Liver (tissue), 9 donors: ENCODE data around the gene BMAL2. TPM values are rescaled to one million over a fixed set of nuclear protein-coding genes. Genes with fewer than 3 reads are reported as not detected.

Source experiments
- DNase-seq: peaks from one replicate; pipeline ENCODE4 v3.0.0-alpha.2; 2017; ENCODE audit warnings: low spot score
- H3K27ac ChIP-seq, 2 donors: one replicate each; pipeline ENCODE4 v1.7.0; 2013; ENCODE audit warnings: inconsistent platforms in 2 of 2, low read length in 2 of 2, control low read depth in 1 of 2, low read depth in 1 of 2, mild to moderate bottlenecking in 1 of 2
- H3K27me3 ChIP-seq, 4 donors: one replicate each; pipeline versions ENCODE4 v1.6.1 to v1.7.0; 2013; ENCODE audit warnings: low read length in 3 of 4, inconsistent platforms in 1 of 4, mild to moderate bottlenecking in 1 of 4, moderate library complexity in 1 of 4; ENCODE audit not compliant: control insufficient read depth in 4 of 4, insufficient read depth in 4 of 4
- H3K36me3 ChIP-seq, 4 donors: one replicate each; pipeline versions ENCODE4 v1.6.1 to v1.7.0; 2013; ENCODE audit warnings: low read length in 3 of 4, mild to moderate bottlenecking in 3 of 4, low read depth in 1 of 4, moderate library complexity in 1 of 4; ENCODE audit not compliant: control insufficient read depth in 4 of 4, insufficient read depth in 3 of 4
- H3K4me1 ChIP-seq, 4 donors: one replicate each; pipeline versions ENCODE4 v1.6.1 to v1.7.0; 2013; ENCODE audit warnings: low read length in 3 of 4, mild to moderate bottlenecking in 3 of 4, moderate library complexity in 1 of 4; ENCODE audit not compliant: control insufficient read depth in 4 of 4, insufficient read depth in 4 of 4
- H3K4me3 ChIP-seq, 3 donors: one replicate each; pipeline versions ENCODE4 v1.6.1 to v1.7.0; 2013; ENCODE audit warnings: low read length in 3 of 3, control low read depth in 1 of 3, low read depth in 1 of 3, mild to moderate bottlenecking in 1 of 3
- H3K9ac ChIP-seq, 2 donors: one replicate each; pipeline ENCODE4 v1.7.0; 2013; ENCODE audit warnings: low read length in 2 of 2, mild to moderate bottlenecking in 2 of 2, moderate library complexity in 2 of 2, control low read depth in 1 of 2, low read depth in 1 of 2
- H3K9me3 ChIP-seq, 4 donors: one replicate each; pipeline versions ENCODE4 v1.6.1 to v1.7.0; 2013; ENCODE audit warnings: low read length in 3 of 4; ENCODE audit not compliant: control insufficient read depth in 4 of 4
- EGR1 ChIP-seq, 2 donors: IDR thresholded peaks; 2 replicates each; pipeline ENCODE4 v1.6.1; 2016 to 2018; ENCODE audit warnings: antibody characterized with exemption in 2 of 2, low read depth in 2 of 2
- FOXA1 ChIP-seq: IDR thresholded peaks from 2 replicates; pipeline ENCODE4 v1.6.1; 2016; ENCODE audit warnings: antibody characterized with exemption
- FOXA2 ChIP-seq: IDR thresholded peaks from 2 replicates; pipeline ENCODE4 v1.6.1; 2016; ENCODE audit warnings: antibody characterized with exemption
- HNF4G ChIP-seq: IDR thresholded peaks from 2 replicates; pipeline ENCODE4 v1.6.1; 2016; ENCODE audit warnings: antibody characterized with exemption
- JUND ChIP-seq, 2 donors: IDR thresholded peaks; 2 replicates each; pipeline ENCODE4 v1.6.1; 2016; ENCODE audit warnings: antibody characterized with exemption in 2 of 2
- NR2F2 ChIP-seq: IDR thresholded peaks from 2 replicates; pipeline ENCODE4 v1.6.1; 2016; ENCODE audit warnings: antibody characterized with exemption
- RAD21 ChIP-seq, 2 donors: IDR thresholded peaks; 2 replicates each; pipeline ENCODE4 v1.6.1; 2016; ENCODE audit warnings: antibody characterized with exemption in 2 of 2, mild to moderate bottlenecking in 2 of 2
- TAF1 ChIP-seq: conservative IDR thresholded peaks from 2 replicates; pipeline ENCODE4 v1.6.1; 2016; ENCODE audit warnings: antibody characterized with exemption, mild to moderate bottlenecking
- WGBS: extraction: QIAGEN DNeasy Blood & Tissue Kit; methylation state at CpG from one replicate; pipeline ENCODE4 v1.1.7; 2013; 5-methylcytosine and 5-hydroxymethylcytosine counted together
- polyA plus RNA-seq, 2 donors: library from polyadenylated mRNA; stranded (reverse) in 1 of 2; unstranded in 1 of 2; fragments of 200-250 nt in 1 of 2; fragments of >200 nt in 1 of 2; fragmentation: Nextera tagmentation in 1 of 2; extraction: Ambion mirVana in 1 of 2; gene quantifications; one replicate each; pipeline versions ENCODE4 v1.2.1 to v1.2.3, GENCODE V29; 2013 to 2015
- total RNA-seq, 2 donors: library from RNA; depleted of rRNA; stranded (reverse); fragments of >200 nt; gene quantifications; one replicate each; pipeline ENCODE4 v1.2.3, GENCODE V29; 2014
- TF ChIP-seq, protein P1 (sequence below): IDR thresholded peaks from 2 replicates; pipeline ENCODE4 v1.6.1; 2016; ENCODE audit warnings: antibody characterized with exemption
- donor health status: healthy.
- donor health status: healthy.
- donor health status: healthy.
- donor health status: healthy.
- donor health status: healthy.

Gene BMAL2
- total and polyA plus RNA-seq, 4 donors = 1.4 to 4.4 (median 1.7) TPM

GRCh38 chr12:27324530-27324929 is 8.1 kb upstream of the BMAL2 start (continued):
- TF ChIP-seq RAD21 (IDR thresholded peaks at IDR 0.05) (no peak), JUND (IDR thresholded peaks at IDR 0.05) (no peak)
- TF ChIP-seq, protein P1, sequence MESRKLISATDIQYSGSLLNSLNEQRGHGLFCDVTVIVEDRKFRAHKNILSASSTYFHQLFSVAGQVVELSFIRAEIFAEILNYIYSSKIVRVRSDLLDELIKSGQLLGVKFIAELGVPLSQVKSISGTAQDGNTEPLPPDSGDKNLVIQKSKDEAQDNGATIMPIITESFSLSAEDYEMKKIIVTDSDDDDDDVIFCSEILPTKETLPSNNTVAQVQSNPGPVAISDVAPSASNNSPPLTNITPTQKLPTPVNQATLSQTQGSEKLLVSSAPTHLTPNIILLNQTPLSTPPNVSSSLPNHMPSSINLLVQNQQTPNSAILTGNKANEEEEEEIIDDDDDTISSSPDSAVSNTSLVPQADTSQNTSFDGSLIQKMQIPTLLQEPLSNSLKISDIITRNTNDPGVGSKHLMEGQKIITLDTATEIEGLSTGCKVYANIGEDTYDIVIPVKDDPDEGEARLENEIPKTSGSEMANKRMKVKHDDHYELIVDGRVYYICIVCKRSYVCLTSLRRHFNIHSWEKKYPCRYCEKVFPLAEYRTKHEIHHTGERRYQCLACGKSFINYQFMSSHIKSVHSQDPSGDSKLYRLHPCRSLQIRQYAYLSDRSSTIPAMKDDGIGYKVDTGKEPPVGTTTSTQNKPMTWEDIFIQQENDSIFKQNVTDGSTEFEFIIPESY = no peak

DNA sequence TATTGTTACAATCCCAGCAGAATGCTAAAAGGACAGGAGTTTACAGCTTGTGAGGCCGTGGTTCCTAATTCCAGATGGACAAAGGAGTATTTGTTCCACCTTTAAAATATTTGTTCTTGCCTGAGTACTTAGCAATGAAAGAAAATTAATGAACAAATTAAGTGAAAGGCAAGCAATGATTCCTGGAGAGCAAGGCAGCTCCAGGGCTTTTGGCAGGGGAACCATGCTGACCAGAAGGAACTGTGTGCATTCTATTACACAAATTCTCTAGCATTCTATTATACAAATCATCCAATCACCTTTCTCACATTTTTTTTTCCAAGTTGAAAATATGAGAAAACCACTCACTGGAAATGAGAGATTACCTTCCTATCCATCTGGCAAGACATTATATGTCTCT is 1.8 kb upstream of the BMAL2 start:
- no peaks in the 10 kb centered on the region for H3K9me3 ChIP-seq
- 88% methylated on average over 1 of the region's 1 CpG for whole genome bisulfite sequencing
- TF ChIP-seq JUND (IDR thresholded peaks at IDR 0.05) (peak in 1 of 2 donors; percentile 3), FOXA1 (no peak), EGR1 (IDR thresholded peaks at IDR 0.05; ENCODE audit: low read depth in 2 of 2) (no peak), HNF4G (no peak)
- no peak overlapping the region for H3K4me3 ChIP-seq
- H3K9ac ChIP-seq = no peak overlapping the region
- H3K4me1 ChIP-seq = peaks cover 0 to 30% (median 20%) of the 10 kb centered on the region in 4 donors
- H3K27me3 ChIP-seq = no peaks in the 10 kb centered on the region
- H3K36me3 ChIP-seq = peaks cover 0 to 6% (median 4%) of the 10 kb centered on the region in 4 donors
- no peak overlapping the region for H3K27ac ChIP-seq
- DNase-seq = no peak

GRCh38 chr12:27331291-27331926 is 1.2 kb upstream of the BMAL2 start:
- Histone ChIP-seq H3K27ac (no peak overlapping the region), H3K9ac (no peak overlapping the region), H3K27me3 (no peaks in the 10 kb centered on the region), H3K9me3 (no peaks in the 10 kb centered on the region), H3K4me1 (peaks cover 3 to 36% (median 22%) of the 10 kb centered on the region in 4 donors), H3K36me3 (peaks cover 0 to 4% (median 3%) of the 10 kb centered on the region in 4 donors), H3K4me3 (no peak overlapping the region)
- no peak for DNase-seq
- TF ChIP-seq FOXA1 (no peak), FOXA2 (no peak), JUND (IDR thresholded peaks at IDR 0.05) (peak in 1 of 2 donors; percentile 24)
- TF ChIP-seq, protein P1 = no peak
- WGBS = 58% methylated on average over 7 of the region's 7 CpGs

- no peaks in the 10 kb centered on the region for H3K9me3 ChIP-seq
- H3K27me3 ChIP-seq = no peaks in the 10 kb centered on the region
- H3K36me3 ChIP-seq = peaks cover 0 to 4% (median 1%) of the 10 kb centered on the region in 4 donors
- no peak overlapping the region for H3K4me3 ChIP-seq
- DNase-seq = no peak
- no peak overlapping the region for H3K9ac ChIP-seq
- TF ChIP-seq NR2F2 = no peak
- TF ChIP-seq TAF1 = no peak
- no peak for TF ChIP-seq HNF4G
- TF ChIP-seq EGR1 (IDR thresholded peaks at IDR 0.05; ENCODE audit: low read depth in 2 of 2) = no peak
- no peak for TF ChIP-seq FOXA1
- no peak overlapping the region for H3K27ac ChIP-seq
- H3K4me1 ChIP-seq = peaks cover 3 to 36% (median 23%) of the 10 kb centered on the region in 4 donors
- 53% methylated on average over 3 of the region's 3 CpGs for WGBS
Observed at GRCh38 chr12:27331927-27332324, 710 bp upstream of the BMAL2 start.
